UCSD-AML1 (cell line): Measurements from ENCODE around the gene MAT2B.

Experiments used
- DNase-seq: peaks from one replicate; lab custom pipeline; 2025; ENCODE audit not compliant: unreplicated experiment; lab: John Stamatoyannopoulos, UW

MAT2B gene

GRCh38 chr5:163505368-163506094, at the start of gene MAT2B:
Gene MAT2B (plus strand): TSS chr5:163505619. CDS start chr5:163505687, 68 bp downstream.
- peak; percentile 96 for DNase-seq

DNA sequence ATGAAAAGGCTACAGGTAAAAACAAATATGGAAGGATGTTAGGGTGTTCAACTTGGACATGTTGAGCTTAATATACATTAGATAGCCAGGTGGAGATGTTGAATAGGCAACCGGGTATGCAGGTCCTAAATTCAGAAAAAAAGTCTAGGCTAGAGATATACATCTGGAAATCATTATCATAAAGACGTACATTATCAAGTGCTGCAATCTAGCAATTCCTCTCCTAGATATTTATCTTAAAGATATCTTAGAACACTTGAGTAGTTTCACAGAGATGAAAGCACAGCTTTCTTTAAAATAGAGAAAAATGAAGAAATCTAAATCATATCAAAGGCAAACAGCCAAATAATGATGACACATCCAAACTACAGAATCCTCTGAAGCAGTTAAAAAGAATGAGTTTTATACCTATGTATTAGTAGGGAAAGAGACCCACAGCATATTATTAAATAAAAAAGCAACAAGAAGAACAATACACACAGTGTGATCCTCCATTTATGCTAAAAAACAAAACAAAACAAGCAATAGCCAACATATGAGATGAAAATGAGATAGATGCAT, 49.3 kb upstream of the MAT2B start:
- no peak for DNase-seq

GRCh38 chr5:163456840-163457239, 48.6 kb upstream of the MAT2B start:
- DNase-seq = no peak

GRCh38 chr5:163458778-163459385, 46.5 kb upstream of the MAT2B start:
- DNase-seq = no peak

DNA sequence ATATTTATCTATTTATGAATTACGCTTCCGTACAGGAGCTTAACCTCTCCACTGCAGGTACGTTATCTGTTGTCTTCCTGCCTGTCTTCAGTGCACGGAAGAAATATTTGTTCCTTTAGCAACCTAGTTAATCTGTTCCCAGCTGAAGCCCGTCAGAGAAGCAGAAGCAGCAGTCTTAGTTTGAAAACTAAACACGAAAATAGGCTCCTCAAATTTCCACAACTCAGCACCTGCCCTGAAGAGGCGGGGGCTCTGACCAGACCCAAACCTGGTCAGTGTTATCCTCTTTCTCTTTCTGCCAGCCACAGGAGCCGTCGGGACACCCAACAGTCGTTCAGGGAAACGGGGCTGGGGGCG, 46.0 kb upstream of the MAT2B start:
- no peak for DNase-seq

DNA sequence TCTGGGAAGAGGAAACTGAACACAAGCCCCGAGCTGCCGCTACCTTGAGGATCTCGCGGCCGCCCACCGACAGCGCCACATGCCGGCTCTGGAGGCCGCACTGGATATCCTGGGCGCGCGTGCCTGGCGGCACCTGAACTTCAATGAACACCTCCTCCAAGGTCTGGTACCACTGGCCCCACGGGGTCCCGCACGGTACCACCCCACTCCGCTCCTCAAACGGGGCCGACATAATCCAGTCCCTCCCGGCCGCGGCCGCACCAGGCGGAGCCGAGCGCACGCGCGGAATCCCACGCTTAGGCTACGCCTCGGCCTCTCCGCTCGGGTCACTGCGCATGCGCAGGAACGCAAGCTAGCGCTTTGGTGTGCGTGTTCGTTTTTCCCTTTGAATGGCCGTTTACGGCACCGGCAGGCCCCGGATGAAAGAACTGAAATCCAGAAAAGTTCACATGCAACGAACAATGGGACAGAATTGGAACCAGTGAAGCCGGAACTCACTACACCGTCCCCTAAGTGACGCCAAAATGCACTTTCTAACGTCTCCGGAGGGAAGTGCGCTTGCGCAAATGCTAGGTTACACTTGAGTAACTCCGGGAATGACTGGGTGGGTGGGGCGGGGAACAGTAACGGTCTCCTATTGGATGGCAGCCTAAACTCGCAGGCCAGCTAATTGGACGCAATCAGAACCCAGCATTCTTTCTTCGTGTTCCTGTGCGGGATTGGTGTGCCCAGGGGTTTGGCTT, 45.4 kb upstream of the MAT2B start, which contains the start of gene NUDCD2:
TSS of gene NUDCD2 (minus strand) at position 284 of the 743 bp plus-strand sequence. CDS start at position 232, 52 bp downstream.
- peak; percentile 97 for DNase-seq

GRCh38 chr5:163460562-163461171, 44.8 kb upstream of the MAT2B start, which contains the start of gene HMMR:
Gene HMMR (plus strand): TSS chr5:163460632. CDS start chr5:163460693, 61 bp downstream.
- no peak for DNase-seq

DNA sequence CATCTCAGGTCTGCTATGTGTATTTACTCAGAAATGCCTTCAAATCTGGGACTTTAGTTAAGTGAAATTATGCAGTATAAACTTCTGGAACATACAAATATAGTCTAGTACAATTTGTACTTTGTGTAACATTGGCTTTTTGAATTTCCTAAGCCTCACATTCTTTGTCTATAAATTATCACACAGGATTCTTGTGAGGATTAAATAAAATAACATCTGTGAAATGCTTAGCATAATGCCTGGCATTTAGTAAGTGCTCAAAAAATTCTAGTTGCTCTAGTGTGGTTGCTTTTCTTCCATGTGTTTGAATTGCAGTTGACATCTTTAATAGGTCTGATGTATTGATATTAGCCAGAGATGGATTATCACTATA, 42.4 kb upstream of the MAT2B start:
- DNase-seq = no peak

GRCh38 chr5:163467682-163468081, 37.7 kb upstream of the MAT2B start:
- DNase-seq = no peak

DNA sequence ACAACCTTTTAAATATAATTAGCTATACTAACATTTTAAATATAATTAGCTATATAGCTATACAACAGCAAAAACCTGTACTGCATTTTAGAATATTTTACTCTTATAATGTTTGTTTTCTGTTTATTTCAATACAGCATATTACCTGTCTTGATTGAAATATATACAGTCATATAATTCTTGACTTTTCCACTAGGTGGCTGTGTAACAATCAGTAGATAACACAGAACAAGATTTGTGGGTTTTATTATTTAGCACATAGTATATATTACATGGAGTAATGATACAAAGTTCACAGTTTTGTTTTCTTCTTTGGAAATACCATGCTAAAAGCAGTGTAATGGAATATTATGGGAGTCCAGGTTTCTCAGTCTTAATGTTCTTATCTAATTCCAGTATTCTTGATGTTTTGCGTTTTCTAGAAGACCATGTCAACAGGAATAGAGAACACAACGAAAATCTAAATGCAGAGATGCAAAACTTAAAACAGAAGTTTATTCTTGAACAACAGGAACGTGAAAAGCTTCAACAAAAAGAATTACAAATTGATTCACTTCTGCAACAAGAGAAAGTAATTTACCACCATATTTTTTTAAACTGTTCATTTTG, 31.7 kb upstream of the MAT2B start:
- DNase-seq = no peak

- DNase-seq = no peak
Observed at GRCh38 chr5:163475411-163475810, 30.0 kb upstream of the MAT2B start.

GRCh38 chr5:163478126-163478981, 27.1 kb upstream of the MAT2B start:
- DNase-seq = no peak

DNA sequence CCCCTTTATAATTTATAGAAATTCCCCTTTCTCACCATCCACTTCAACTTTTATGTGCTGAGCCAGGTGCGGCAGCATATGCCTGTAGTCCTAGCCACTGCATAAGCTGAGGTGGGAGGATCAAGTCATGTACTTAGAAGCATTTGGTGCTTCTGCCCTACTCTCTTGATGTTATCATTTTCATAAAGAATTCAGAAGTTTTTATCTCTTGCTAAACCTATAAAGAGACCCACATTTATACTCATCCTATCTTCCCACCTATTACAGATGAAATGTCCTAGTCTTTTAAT, 26.5 kb upstream of the MAT2B start:
- DNase-seq = no peak

GRCh38 chr5:163489055-163489744, 16.2 kb upstream of the MAT2B start:
- peak; percentile 14 for DNase-seq

DNA sequence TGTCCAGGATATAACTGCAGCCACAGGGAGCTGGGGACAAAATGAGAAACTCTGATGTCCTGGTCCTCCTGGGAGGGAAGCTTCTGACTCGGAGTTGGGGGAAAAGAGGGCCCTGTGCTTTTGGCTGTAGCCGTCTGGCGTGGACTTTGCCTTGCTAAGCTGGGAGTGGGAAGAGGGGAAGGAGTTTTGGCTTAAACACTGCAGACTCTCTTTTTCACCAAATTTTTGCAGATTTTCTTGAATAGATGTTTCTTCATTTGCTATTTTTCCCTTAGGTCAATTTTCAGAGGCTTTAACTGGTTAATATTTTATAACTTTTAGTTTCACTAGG, 15.7 kb upstream of the MAT2B start:
- no peak for DNase-seq

GRCh38 chr5:163496286-163496685, 9.1 kb upstream of the MAT2B start:
- no peak for DNase-seq

- DNase-seq = no peak
Observed at GRCh38 chr5:163497315-163497714, 8.1 kb upstream of the MAT2B start.

GRCh38 chr5:163498886-163499285, 6.5 kb upstream of the MAT2B start:
- DNase-seq = no peak

GRCh38 chr5:163502521-163502920, 2.9 kb upstream of the MAT2B start:
- no peak for DNase-seq
